Panc1 (cell line): ENCODE results near the gene CNKSR3. TPM values are rescaled to one million over a fixed set of nuclear protein-coding genes. Genes with fewer than 3 reads are reported as not detected.

Experiments used
- ATAC-seq: fragments of 200-7000 bp; cut with Tn5 transposase; 2 replicates; pipeline ENCODE4 v1.9.1; 2020; ENCODE audit warnings: mild to moderate bottlenecking, moderate library complexity
- BruUV-seq: library from RNA; stranded (reverse); fragments of 400-500 nt; replicated peaks from 2 replicates; lab custom pipeline; 2021; lab: Mats Ljungman, UMichigan
- CTCF ChIA-PET: fragments of 300-600 bp; sonication (Branson Sonifier 250); formaldehyde crosslinking; loops from one replicate; lab custom pipeline; 2022; ENCODE audit warnings: antibody characterized with exemption; lab: Charles Lee
- POLR2A ChIA-PET: fragments of 300-600 bp; sonication (Branson Sonifier 250); formaldehyde crosslinking; loops from one replicate; lab custom pipeline; 2022; ENCODE audit warnings: antibody characterized with exemption; lab: Charles Lee
- DNase-seq: peaks from one replicate; pipeline ENCODE4 v3.0.0-alpha.2; 2010; ENCODE audit warnings: low read depth, low spot score
- H3K27ac ChIP-seq: 2 replicates; pipeline ENCODE4 v1.5.1; 2011; ENCODE audit warnings: mild to moderate bottlenecking, low read length, inconsistent platforms
- H3K27me3 ChIP-seq: fragments of 200-500 bp; sonication (Bioruptor generic); 2 replicates; pipeline ENCODE4 v1.6.0; 2014; ENCODE audit warnings: low read length, inconsistent platforms; ENCODE audit not compliant: control insufficient read depth, insufficient read depth
- H3K36me3 ChIP-seq: fragments of 200-500 bp; sonication (Bioruptor generic); 2 replicates; pipeline ENCODE4 v1.5.1; 2014; ENCODE audit warnings: inconsistent platforms, mild to moderate bottlenecking, low read length, moderate library complexity; ENCODE audit not compliant: control insufficient read depth, insufficient read depth
- H3K4me1 ChIP-seq: 2 replicates; pipeline ENCODE4 v1.5.1; 2011; ENCODE audit warnings: inconsistent platforms, mild to moderate bottlenecking, low read length, moderate library complexity; ENCODE audit not compliant: control insufficient read depth, insufficient read depth
- H3K4me3 ChIP-seq, 2 experiments: 2 replicates each; pipeline ENCODE4 v1.5.1; 2011 to 2012; ENCODE audit warnings: low read depth in 2 of 2, low read length in 2 of 2, mild to moderate bottlenecking in 2 of 2, inconsistent platforms in 1 of 2, moderate library complexity in 1 of 2
- H3K9me3 ChIP-seq: fragments of 200-500 bp; sonication (Bioruptor generic); 2 replicates; pipeline ENCODE4 v1.5.1; 2014; ENCODE audit warnings: low read depth, mild to moderate bottlenecking, inconsistent platforms, low read length, moderate library complexity; ENCODE audit not compliant: control insufficient read depth, insufficient read depth
- POLR2AphosphoS5 ChIP-seq: IDR thresholded peaks from 2 replicates; pipeline ENCODE4 v1.6.1; 2012; ENCODE audit warnings: mild to moderate bottlenecking, low read depth, low read length, moderate library complexity
- REST ChIP-seq, 2 experiments: IDR thresholded peaks; 2 replicates each; pipeline ENCODE4 v1.6.1; 2011 to 2012; ENCODE audit warnings: low read depth in 2 of 2, control low read depth in 1 of 2, low read length in 1 of 2, mild to moderate bottlenecking in 1 of 2, moderate library complexity in 1 of 2; ENCODE audit not compliant: insufficient read depth in 1 of 2
- SIN3A ChIP-seq: IDR thresholded peaks from 2 replicates; pipeline ENCODE4 v1.6.1; 2012; ENCODE audit warnings: low read depth, mild to moderate bottlenecking, low read length, moderate library complexity, borderline replicate concordance; ENCODE audit not compliant: insufficient read depth
- TCF7L2 ChIP-seq: IDR thresholded peaks from 2 replicates; pipeline ENCODE4 v1.6.1; 2011; ENCODE audit warnings: mild to moderate bottlenecking, low read depth, low read length, inconsistent platforms
- in situ Hi-C: cut with HindIII; loops from 2 replicates; pipeline ENCODE4 v1.10.0; 2016; ENCODE audit warnings: low sequenced_read_pairs, low pct_unique_long_range_greater_than_20kb
- intact Hi-C: fragments of 100-400 bp; cut with micrococcal nuclease; formaldehyde crosslinking; loops from one replicate; pipeline ENCODE4 v1.10.0; 2022; ENCODE audit not compliant: unreplicated experiment
- total RNA-seq: library from RNA; stranded (reverse); gene quantifications from one replicate; pipeline ENCODE4 v1.2.1, GENCODE V29; 2021; ENCODE audit not compliant: unreplicated experiment
- TF ChIP-seq, protein P1 (sequence below): fragments of 450-650 bp; IDR thresholded peaks from 2 replicates; pipeline ENCODE4 v1.5.1; 2017; ENCODE audit warnings: mild to moderate bottlenecking

CNKSR3 gene
- total RNA-seq, 1 experiment from 2014 or later: 18.2 TPM

DNA sequence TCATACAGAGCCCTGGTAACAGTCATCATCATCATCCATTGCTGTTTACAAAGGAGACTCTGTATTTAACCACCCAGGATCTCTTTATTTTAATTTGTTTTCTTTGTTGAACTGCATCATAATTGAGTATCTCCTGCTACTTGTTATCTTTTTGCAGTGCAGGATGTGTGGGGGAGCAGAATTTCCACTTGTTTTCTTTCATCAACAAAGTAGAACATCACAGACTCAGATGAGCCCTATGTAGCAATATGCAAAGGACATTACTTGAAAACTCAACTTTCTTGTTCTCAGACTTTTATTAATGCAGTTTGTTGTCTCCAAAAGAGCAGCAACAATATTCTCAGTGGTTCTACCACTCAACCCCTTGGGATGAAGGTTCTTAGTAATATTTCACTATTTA lies 115.2 kb downstream of the CNKSR3 start:
- ChIA-PET POLR2A (no interaction called here), CTCF (no interaction called here)
- Histone ChIP-seq H3K27ac (no peak overlapping the region), H3K27me3 (no peaks in the 10 kb centered on the region), H3K4me1 (no peaks in the 10 kb centered on the region; the same call in 1 of the 2 replicates), H3K4me3 (no peak overlapping the region), H3K9me3 (no peaks in the 10 kb centered on the region), H3K36me3 (no peaks in the 10 kb centered on the region)
- TF ChIP-seq, protein P1, sequence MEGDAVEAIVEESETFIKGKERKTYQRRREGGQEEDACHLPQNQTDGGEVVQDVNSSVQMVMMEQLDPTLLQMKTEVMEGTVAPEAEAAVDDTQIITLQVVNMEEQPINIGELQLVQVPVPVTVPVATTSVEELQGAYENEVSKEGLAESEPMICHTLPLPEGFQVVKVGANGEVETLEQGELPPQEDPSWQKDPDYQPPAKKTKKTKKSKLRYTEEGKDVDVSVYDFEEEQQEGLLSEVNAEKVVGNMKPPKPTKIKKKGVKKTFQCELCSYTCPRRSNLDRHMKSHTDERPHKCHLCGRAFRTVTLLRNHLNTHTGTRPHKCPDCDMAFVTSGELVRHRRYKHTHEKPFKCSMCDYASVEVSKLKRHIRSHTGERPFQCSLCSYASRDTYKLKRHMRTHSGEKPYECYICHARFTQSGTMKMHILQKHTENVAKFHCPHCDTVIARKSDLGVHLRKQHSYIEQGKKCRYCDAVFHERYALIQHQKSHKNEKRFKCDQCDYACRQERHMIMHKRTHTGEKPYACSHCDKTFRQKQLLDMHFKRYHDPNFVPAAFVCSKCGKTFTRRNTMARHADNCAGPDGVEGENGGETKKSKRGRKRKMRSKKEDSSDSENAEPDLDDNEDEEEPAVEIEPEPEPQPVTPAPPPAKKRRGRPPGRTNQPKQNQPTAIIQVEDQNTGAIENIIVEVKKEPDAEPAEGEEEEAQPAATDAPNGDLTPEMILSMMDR: no peak
- TF ChIP-seq TCF7L2 (no peak), POLR2AphosphoS5 (no peak), REST (IDR thresholded peaks at IDR 0.05; ENCODE audit: insufficient read depth in 1 of 2, low read depth in 2 of 2, low read length in 1 of 2) (no peak)
- ATAC-seq (no peak), DNase-seq (no peak)
- intact Hi-C loops: no loop called here
- in situ Hi-C loops: no loop called here
- BruUV-seq: no TSS peak

DNA sequence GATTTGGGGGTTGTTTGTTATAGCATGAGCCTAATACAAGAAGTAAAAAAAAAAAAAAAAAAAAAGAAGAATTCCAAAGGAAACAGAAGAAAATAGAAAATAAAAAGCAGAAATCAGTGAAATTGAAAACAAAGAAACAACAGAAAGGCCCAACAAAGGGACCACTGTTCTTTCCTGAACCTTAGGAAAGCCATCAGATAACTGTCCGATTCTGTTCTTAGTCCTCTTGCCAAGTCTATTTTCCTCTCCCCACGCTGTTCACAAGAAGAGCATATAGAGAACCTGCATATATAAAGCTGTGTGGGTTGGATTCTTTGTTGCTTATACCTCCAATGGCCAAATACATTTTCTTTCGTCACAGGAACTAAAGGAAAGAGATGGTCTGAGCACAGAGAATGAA lies 115.9 kb downstream of the CNKSR3 start:
- ATAC-seq (no peak), DNase-seq (no peak)
- CTCF ChIA-PET: no interaction called here

More for the DNA sequence above, 115.9 kb downstream of the CNKSR3 start:
- in situ Hi-C loops: no loop called here
- H3K27ac ChIP-seq: no peak overlapping the region
- intact Hi-C loops: no loop called here
- H3K36me3 ChIP-seq: no peaks in the 10 kb centered on the region
- H3K27me3 ChIP-seq: no peaks in the 10 kb centered on the region
- no peak overlapping the region for H3K4me3 ChIP-seq
- BruUV-seq: no TSS peak
- no peaks in the 10 kb centered on the region; the same call in 1 of the 2 replicates for H3K4me1 ChIP-seq
- POLR2A ChIA-PET: no interaction called here
- TF ChIP-seq SIN3A (no peak), REST (IDR thresholded peaks at IDR 0.05; ENCODE audit: insufficient read depth in 1 of 2, low read depth in 2 of 2, low read length in 1 of 2) (no peak), TCF7L2 (no peak), POLR2AphosphoS5 (no peak)
- TF ChIP-seq, protein P1: no peak
- H3K9me3 ChIP-seq: no peaks in the 10 kb centered on the region
